ENCODE data around the gene SNU13. TPM values are rescaled to one million over a fixed set of nuclear protein-coding genes. Genes with fewer than 3 reads are reported as not detected.

Gene SNU13
- total RNA-seq, 1 donor from 2014 or later, result 133 TPM

- DNase-seq (ENCODE audit: low spot score), result no peak
- Mint-ChIP-seq H3K36me3 (ENCODE audit: low read depth, unreplicated experiment) (peaks cover 40% of the 10 kb centered on the region), H3K9me3 (ENCODE audit: unreplicated experiment) (no peaks in the 10 kb centered on the region), H3K27ac (ENCODE audit: unreplicated experiment) (no peak overlapping the region), H3K27me3 (ENCODE audit: unreplicated experiment) (no peaks in the 10 kb centered on the region), H3K4me1 (ENCODE audit: unreplicated experiment) (no peaks in the 10 kb centered on the region), H3K4me3 (ENCODE audit: unreplicated experiment) (no peak overlapping the region)
- no peak for TF ChIP-seq CTCF (IDR thresholded peaks at IDR 0.05; ENCODE audit: unreplicated experiment)
These were observed 31.0 kb downstream of the SNU13 start for GRCh38 chr22:41657709-41658108.

GRCh38 chr22:41656556-41656955 lies 32.1 kb downstream of the SNU13 start:
- DNase-seq (ENCODE audit: low spot score), result no peak
- Mint-ChIP-seq H3K27ac (ENCODE audit: unreplicated experiment) (no peak overlapping the region), H3K9me3 (ENCODE audit: unreplicated experiment) (no peaks in the 10 kb centered on the region), H3K36me3 (ENCODE audit: low read depth, unreplicated experiment) (peaks cover 36% of the 10 kb centered on the region), H3K4me1 (ENCODE audit: unreplicated experiment) (no peaks in the 10 kb centered on the region), H3K27me3 (ENCODE audit: unreplicated experiment) (no peaks in the 10 kb centered on the region), H3K4me3 (ENCODE audit: unreplicated experiment) (no peak overlapping the region)
- no peak for TF ChIP-seq CTCF (IDR thresholded peaks at IDR 0.05; ENCODE audit: unreplicated experiment)

- H3K27ac Mint-ChIP-seq (ENCODE audit: unreplicated experiment), result no peak overlapping the region
These were observed 34.3 kb downstream of the SNU13 start for GRCh38 chr22:41654322-41654721.

GRCh38 chr22:41650821-41651220 lies 37.8 kb downstream of the SNU13 start:
- H3K4me1 Mint-ChIP-seq (ENCODE audit: unreplicated experiment), result no peaks in the 10 kb centered on the region
- no peak for DNase-seq (ENCODE audit: low spot score)
- H3K27me3 Mint-ChIP-seq (ENCODE audit: unreplicated experiment), result no peaks in the 10 kb centered on the region
- no peak overlapping the region for H3K27ac Mint-ChIP-seq (ENCODE audit: unreplicated experiment)
- peaks cover 27% of the 10 kb centered on the region for H3K36me3 Mint-ChIP-seq (ENCODE audit: low read depth, unreplicated experiment)
- H3K9me3 Mint-ChIP-seq (ENCODE audit: unreplicated experiment), result no peaks in the 10 kb centered on the region
- no peak for TF ChIP-seq CTCF (IDR thresholded peaks at IDR 0.05; ENCODE audit: unreplicated experiment)
- H3K4me3 Mint-ChIP-seq (ENCODE audit: unreplicated experiment), result peak overlapping the region; percentile 59

More at GRCh38 chr22:41654322-41654721, 34.3 kb downstream of the SNU13 start:
- H3K36me3 Mint-ChIP-seq (ENCODE audit: low read depth, unreplicated experiment), result peaks cover 23% of the 10 kb centered on the region
- no peaks in the 10 kb centered on the region for H3K27me3 Mint-ChIP-seq (ENCODE audit: unreplicated experiment)
- TF ChIP-seq CTCF (IDR thresholded peaks at IDR 0.05; ENCODE audit: unreplicated experiment), result no peak
- no peak for DNase-seq (ENCODE audit: low spot score)
- peak overlapping the region; percentile 47 for H3K4me3 Mint-ChIP-seq (ENCODE audit: unreplicated experiment)
- H3K4me1 Mint-ChIP-seq (ENCODE audit: unreplicated experiment), result no peaks in the 10 kb centered on the region
- no peaks in the 10 kb centered on the region for H3K9me3 Mint-ChIP-seq (ENCODE audit: unreplicated experiment)

GRCh38 chr22:41650229-41650628 lies 38.4 kb downstream of the SNU13 start:
- H3K27ac Mint-ChIP-seq (ENCODE audit: unreplicated experiment), result peak overlapping the region; percentile 36
- no peak for TF ChIP-seq CTCF (IDR thresholded peaks at IDR 0.05; ENCODE audit: unreplicated experiment)
- H3K4me1 Mint-ChIP-seq (ENCODE audit: unreplicated experiment), result no peaks in the 10 kb centered on the region
- peaks cover 27% of the 10 kb centered on the region for H3K36me3 Mint-ChIP-seq (ENCODE audit: low read depth, unreplicated experiment)
- H3K9me3 Mint-ChIP-seq (ENCODE audit: unreplicated experiment), result no peaks in the 10 kb centered on the region
- DNase-seq (ENCODE audit: low spot score), result no peak
- H3K4me3 Mint-ChIP-seq (ENCODE audit: unreplicated experiment), result peak overlapping the region; percentile 59
- H3K27me3 Mint-ChIP-seq (ENCODE audit: unreplicated experiment), result no peaks in the 10 kb centered on the region

All from endothelial cell (in vitro differentiated cells).